Common myeloid progenitor, CD34-positive (primary cell): Measurements from ENCODE around the gene PHACTR1.

Experiments
- CTCF ChIA-PET: fragments of 350-600 bp; sonication (Branson Sonifier 250); formaldehyde crosslinking; loops from one replicate; lab custom pipeline; 2021; ENCODE audit warnings: antibody characterized with exemption; lab: Charles Lee
- POLR2A ChIA-PET: fragments of 350-600 bp; sonication (Branson Sonifier 250); formaldehyde crosslinking; loops from one replicate; lab custom pipeline; 2021; ENCODE audit warnings: antibody characterized with exemption; lab: Charles Lee
- DNase-seq, 3 donors: peaks; one replicate each; pipeline versions ENCODE4 v3.0.0 to v3.0.0-alpha.2; 2013
- H3K27ac ChIP-seq, 2 experiments: 1 replicate in 1 of 2; 2 replicates in 1 of 2; pipeline ENCODE4 v1.7.0; 2013; ENCODE audit warnings: inconsistent platforms in 2 of 2, low read length in 2 of 2, mild to moderate bottlenecking in 2 of 2, low read depth in 1 of 2, moderate library complexity in 1 of 2; ENCODE audit not compliant: severe bottlenecking in 2 of 2, insufficient read depth in 1 of 2, poor library complexity in 1 of 2
- H3K27me3 ChIP-seq, 5 experiments: replicated peaks in 2 of 5; 1 replicate in 3 of 5; 2 replicates in 2 of 5; pipeline versions ENCODE4 v1.6.1 to v1.7.0; 2013; ENCODE audit warnings: low read length in 4 of 5, mild to moderate bottlenecking in 2 of 5, moderate library complexity in 2 of 5, inconsistent platforms in 1 of 5; ENCODE audit not compliant: insufficient read depth in 5 of 5, control insufficient read depth in 4 of 5
- H3K36me3 ChIP-seq, 4 experiments: 1 replicate in 2 of 4; 2 replicates in 2 of 4; pipeline versions ENCODE4 v1.6.1 to v1.7.0; 2013; ENCODE audit warnings: low read length in 3 of 4, control low read depth in 1 of 4, mild to moderate bottlenecking in 1 of 4; ENCODE audit not compliant: control insufficient read depth in 4 of 4, insufficient read depth in 4 of 4
- H3K4me1 ChIP-seq, 4 experiments: 1 replicate in 3 of 4; 2 replicates in 1 of 4; pipeline versions ENCODE4 v1.6.1 to v1.7.1; 2013; ENCODE audit warnings: low read length in 3 of 4, mild to moderate bottlenecking in 3 of 4, control low read depth in 1 of 4, inconsistent platforms in 1 of 4, moderate library complexity in 1 of 4; ENCODE audit not compliant: control insufficient read depth in 4 of 4, insufficient read depth in 4 of 4; ENCODE audit errors: control extremely low read depth in 1 of 4
- H3K4me3 ChIP-seq, 7 experiments: 1 replicate in 4 of 7; 2 replicates in 3 of 7; pipeline versions ENCODE4 v1.5.1 to v1.7.0; 2013; ENCODE audit warnings: mild to moderate bottlenecking in 7 of 7, low read length in 6 of 7, moderate library complexity in 6 of 7, inconsistent platforms in 2 of 7, low read depth in 2 of 7, control low read depth in 1 of 7; ENCODE audit not compliant: insufficient read depth in 4 of 7, control insufficient read depth in 1 of 7; ENCODE audit errors: extremely low read depth in 1 of 7
- H3K9me3 ChIP-seq, 5 experiments: 1 replicate in 4 of 5; 2 replicates in 1 of 5; pipeline versions ENCODE4 v1.6.1 to v1.7.1; 2013; ENCODE audit warnings: low read length in 4 of 5, mild to moderate bottlenecking in 2 of 5, inconsistent platforms in 1 of 5, low read depth in 1 of 5, moderate library complexity in 1 of 5; ENCODE audit not compliant: control insufficient read depth in 4 of 5, insufficient read depth in 2 of 5; ENCODE audit errors: control extremely low read depth in 1 of 5
- WGBS: methylation state at CpG from one replicate; pipeline ENCODE4 v1.1.5; 2013; ENCODE audit not compliant: insufficient coverage; 5-methylcytosine and 5-hydroxymethylcytosine counted together

The PHACTR1 gene

GRCh38 chr6:13305791-13306190 lies 589.2 kb downstream of the PHACTR1 start:
- POLR2A ChIA-PET = no interaction called here
- Histone ChIP-seq H3K36me3 (peaks cover 5 to 58% (median 30%) of the 10 kb centered on the region in 4 experiments), H3K9me3 (no peaks in the 10 kb centered on the region), H3K27me3 (no peaks in the 10 kb centered on the region), H3K27ac (no peak overlapping the region), H3K4me1 (peaks cover 5 to 38% (median 30%) of the 10 kb centered on the region in 4 experiments), H3K4me3 (no peak overlapping the region)
- no peak for DNase-seq
- CTCF ChIA-PET = no interaction called here
- WGBS = no CpG with 5 or more reads among the region's 1 CpG

- no peaks in the 10 kb centered on the region for H3K27me3 ChIP-seq
- 41% methylated on average over 6 of the region's 7 CpGs for WGBS
- ChIA-PET POLR2A (no interaction called here), CTCF (interaction anchor here (0.7 to 2.3 kb wide), 4 partner anchors 10 to 56 kb away, joined by 3 to 7 read pairs (median 3); no protein-coding TSS in a partner anchor)
- peaks cover 5 to 33% (median 25%) of the 10 kb centered on the region in 4 experiments for H3K4me1 ChIP-seq
- peaks cover 5 to 55% (median 31%) of the 10 kb centered on the region in 4 experiments for H3K36me3 ChIP-seq
- peak overlapping the region in 1 of 2 experiments; percentile 29 for H3K27ac ChIP-seq
- no peaks in the 10 kb centered on the region for H3K9me3 ChIP-seq
- peak overlapping the region in 1 of 7 experiments; percentile 22 for H3K4me3 ChIP-seq
- DNase-seq = peak in 2 of 3 donors; percentile 74 to 78
These were observed 591.0 kb downstream of the PHACTR1 start for GRCh38 chr6:13307508-13307995.

- no peaks in the 10 kb centered on the region for H3K9me3 ChIP-seq
- ChIA-PET CTCF (interaction anchor here (0.7 to 3.5 kb wide), 5 partner anchors 15 to 113 kb away, joined by 3 to 16 read pairs (median 7); no protein-coding TSS in a partner anchor), POLR2A (interaction anchor here (0.6 kb wide), 1 partner anchor 11 kb away, joined by 3 read pairs; no protein-coding TSS in a partner anchor)
- no CpG with 5 or more reads among the region's 1 CpG for WGBS
- H3K27me3 ChIP-seq = no peaks in the 10 kb centered on the region
- H3K36me3 ChIP-seq = peaks cover 5 to 59% (median 32%) of the 10 kb centered on the region in 4 experiments
- peak overlapping the region in 1 of 2 experiments; percentile 29 for H3K27ac ChIP-seq
- no peak overlapping the region for H3K4me3 ChIP-seq
- peaks cover 2 to 25% (median 17%) of the 10 kb centered on the region in 4 experiments for H3K4me1 ChIP-seq
- no peak for DNase-seq
These were observed 591.8 kb downstream of the PHACTR1 start for GRCh38 chr6:13308332-13308731.

GRCh38 chr6:13311155-13311554 lies 594.6 kb downstream of the PHACTR1 start:
- WGBS = no CpG with 5 or more reads among the region's 1 CpG

GRCh38 chr6:13314806-13315205 lies 598.2 kb downstream of the PHACTR1 start:
- ChIA-PET CTCF (no interaction called here), POLR2A (no interaction called here)
- DNase-seq = no peak
- no peaks in the 10 kb centered on the region for H3K27me3 ChIP-seq
- H3K4me3 ChIP-seq = no peak overlapping the region
- no peak overlapping the region for H3K27ac ChIP-seq
- no peaks in the 10 kb centered on the region for H3K4me1 ChIP-seq
- peaks cover 20 to 72% (median 38%) of the 10 kb centered on the region in 4 experiments for H3K36me3 ChIP-seq
- no peaks in the 10 kb centered on the region for H3K9me3 ChIP-seq

More at GRCh38 chr6:13311155-13311554, 594.6 kb downstream of the PHACTR1 start:
- H3K27ac ChIP-seq = no peak overlapping the region
- peaks cover 7 to 68% (median 33%) of the 10 kb centered on the region in 4 experiments for H3K36me3 ChIP-seq
- no peak overlapping the region for H3K4me3 ChIP-seq
- POLR2A ChIA-PET = interaction anchor here (1.3 kb wide), 1 partner anchor 18 kb away, joined by 4 read pairs; the partner anchor contains the start of gene TBC1D7
- no peak for DNase-seq
- H3K27me3 ChIP-seq = no peaks in the 10 kb centered on the region
- H3K9me3 ChIP-seq = no peaks in the 10 kb centered on the region
- CTCF ChIA-PET = interaction anchor here (3.5 kb wide), 1 partner anchor 13 kb away, joined by 16 read pairs; no protein-coding TSS in a partner anchor
- peaks cover 0 to 11% (median 3%) of the 10 kb centered on the region in 4 experiments for H3K4me1 ChIP-seq

GRCh38 chr6:13315896-13316295 lies 599.3 kb downstream of the PHACTR1 start:
- H3K36me3 ChIP-seq = peaks cover 26 to 78% (median 42%) of the 10 kb centered on the region in 4 experiments
- POLR2A ChIA-PET = no interaction called here

GRCh38 chr6:13318821-13319220 lies 602.3 kb downstream of the PHACTR1 start:
- peaks cover 0 to 2% (median 0%) of the 10 kb centered on the region in 5 experiments for H3K9me3 ChIP-seq
- POLR2A ChIA-PET = interaction anchor here (0.7 to 1.0 kb wide), 2 partner anchors 9 to 10 kb away, joined by 3 read pairs; partner anchors contain the start of gene TBC1D7
- no peak overlapping the region for H3K27ac ChIP-seq
- H3K4me3 ChIP-seq = no peak overlapping the region
- CTCF ChIA-PET = interaction anchor here (1.2 kb wide), 1 partner anchor 9 kb away, joined by 3 read pairs; no protein-coding TSS in a partner anchor
- no peaks in the 10 kb centered on the region for H3K4me1 ChIP-seq
- no peak for DNase-seq
- peaks cover 35 to 93% (median 53%) of the 10 kb centered on the region in 4 experiments for H3K36me3 ChIP-seq
- WGBS = 100% methylated on average over 2 of the region's 2 CpGs
- H3K27me3 ChIP-seq = no peaks in the 10 kb centered on the region

More at GRCh38 chr6:13315896-13316295, 599.3 kb downstream of the PHACTR1 start:
- Histone ChIP-seq H3K27ac (no peak overlapping the region), H3K4me3 (no peak overlapping the region), H3K9me3 (peaks cover 0 to 2% (median 0%) of the 10 kb centered on the region in 5 experiments), H3K4me1 (no peaks in the 10 kb centered on the region), H3K27me3 (no peaks in the 10 kb centered on the region)
- WGBS = 100% methylated on average over 5 of the region's 5 CpGs
- CTCF ChIA-PET = no interaction called here
- DNase-seq = no peak
